ENCODE measurements around the gene SLC6A18. TPM values are rescaled to one million over a fixed set of nuclear protein-coding genes. Genes with fewer than 3 reads are reported as not detected.

SLC6A18 gene
- total and polyA plus RNA-seq, 2 of the 13 experiments (the other 11 are each of a cell fraction or from before 2014, with no cell fraction given) = not detected

GRCh38 chr5:1246711-1247431 is 21.7 kb downstream of the SLC6A18 start (continued):
- TF ChIP-seq ZSCAN25 (CRISPR knock-in tag; IDR thresholded peaks at IDR 0.05) (0 out of 2 replicates have a peak, but pooled peaks have one; percentile 42), PAX8 (CRISPR knock-in tag; IDR thresholded peaks at IDR 0.05; ENCODE audit: borderline replicate concordance) (no peak), ZNF207 (IDR thresholded peaks at IDR 0.05; ENCODE audit: borderline replicate concordance) (no peak), ZNF570 (CRISPR knock-in tag; IDR thresholded peaks at IDR 0.05; ENCODE audit: borderline replicate concordance) (no peak), CBX1 (IDR thresholded peaks at IDR 0.05; ENCODE audit: low read depth) (no peak), ZNF136 (CRISPR knock-in tag; IDR thresholded peaks at IDR 0.05; ENCODE audit: low read depth) (no peak), FOXJ3 (CRISPR knock-in tag; IDR thresholded peaks at IDR 0.05; ENCODE audit: borderline replicate concordance) (no peak), ZNF7 (CRISPR knock-in tag; IDR thresholded peaks at IDR 0.05) (no peak), ZBTB37 (CRISPR knock-in tag; IDR thresholded peaks at IDR 0.05) (no peak), ZNF574 (CRISPR knock-in tag; IDR thresholded peaks at IDR 0.05) (peak; percentile 81), ZNF747 (CRISPR knock-in tag; IDR thresholded peaks at IDR 0.05; ENCODE audit: borderline replicate concordance) (no peak), MED13 (CRISPR knock-in tag; IDR thresholded peaks at IDR 0.05) (peak; percentile 79; the same call in 1 of the 2 replicates), ETV5 (CRISPR knock-in tag; IDR thresholded peaks at IDR 0.05; ENCODE audit: borderline replicate concordance) (no peak), ZC3H13 (CRISPR knock-in tag; IDR thresholded peaks at IDR 0.05) (no peak), RXRB (CRISPR knock-in tag; IDR thresholded peaks at IDR 0.05; ENCODE audit: borderline replicate concordance) (0 out of 2 replicates have a peak, but pooled peaks have one; percentile 47)
- TF ChIP-seq, protein P1, sequence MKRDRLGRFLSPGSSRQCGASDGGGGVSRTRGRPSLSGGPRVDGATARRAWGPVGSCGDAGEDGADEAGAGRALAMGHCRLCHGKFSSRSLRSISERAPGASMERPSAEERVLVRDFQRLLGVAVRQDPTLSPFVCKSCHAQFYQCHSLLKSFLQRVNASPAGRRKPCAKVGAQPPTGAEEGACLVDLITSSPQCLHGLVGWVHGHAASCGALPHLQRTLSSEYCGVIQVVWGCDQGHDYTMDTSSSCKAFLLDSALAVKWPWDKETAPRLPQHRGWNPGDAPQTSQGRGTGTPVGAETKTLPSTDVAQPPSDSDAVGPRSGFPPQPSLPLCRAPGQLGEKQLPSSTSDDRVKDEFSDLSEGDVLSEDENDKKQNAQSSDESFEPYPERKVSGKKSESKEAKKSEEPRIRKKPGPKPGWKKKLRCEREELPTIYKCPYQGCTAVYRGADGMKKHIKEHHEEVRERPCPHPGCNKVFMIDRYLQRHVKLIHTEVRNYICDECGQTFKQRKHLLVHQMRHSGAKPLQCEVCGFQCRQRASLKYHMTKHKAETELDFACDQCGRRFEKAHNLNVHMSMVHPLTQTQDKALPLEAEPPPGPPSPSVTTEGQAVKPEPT (CRISPR knock-in tag; IDR thresholded peaks at IDR 0.05; ENCODE audit: low read depth) = peak; percentile 41; the same call in 1 of the 2 replicates
- TF ChIP-seq, protein P2, sequence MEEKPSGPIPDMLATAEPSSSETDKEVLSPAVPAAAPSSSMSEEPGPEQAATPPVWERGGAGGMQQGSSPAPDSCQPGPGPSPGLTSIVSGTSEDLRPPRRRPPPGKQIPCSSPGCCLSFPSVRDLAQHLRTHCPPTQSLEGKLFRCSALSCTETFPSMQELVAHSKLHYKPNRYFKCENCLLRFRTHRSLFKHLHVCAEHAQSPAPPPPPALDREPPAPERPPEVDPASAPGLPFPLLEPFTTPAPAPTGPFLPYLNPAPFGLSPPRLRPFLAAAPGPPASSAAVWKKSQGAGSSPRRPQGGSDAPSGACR (CRISPR knock-in tag; IDR thresholded peaks at IDR 0.05) = no peak
- TF ChIP-seq, protein P3, sequence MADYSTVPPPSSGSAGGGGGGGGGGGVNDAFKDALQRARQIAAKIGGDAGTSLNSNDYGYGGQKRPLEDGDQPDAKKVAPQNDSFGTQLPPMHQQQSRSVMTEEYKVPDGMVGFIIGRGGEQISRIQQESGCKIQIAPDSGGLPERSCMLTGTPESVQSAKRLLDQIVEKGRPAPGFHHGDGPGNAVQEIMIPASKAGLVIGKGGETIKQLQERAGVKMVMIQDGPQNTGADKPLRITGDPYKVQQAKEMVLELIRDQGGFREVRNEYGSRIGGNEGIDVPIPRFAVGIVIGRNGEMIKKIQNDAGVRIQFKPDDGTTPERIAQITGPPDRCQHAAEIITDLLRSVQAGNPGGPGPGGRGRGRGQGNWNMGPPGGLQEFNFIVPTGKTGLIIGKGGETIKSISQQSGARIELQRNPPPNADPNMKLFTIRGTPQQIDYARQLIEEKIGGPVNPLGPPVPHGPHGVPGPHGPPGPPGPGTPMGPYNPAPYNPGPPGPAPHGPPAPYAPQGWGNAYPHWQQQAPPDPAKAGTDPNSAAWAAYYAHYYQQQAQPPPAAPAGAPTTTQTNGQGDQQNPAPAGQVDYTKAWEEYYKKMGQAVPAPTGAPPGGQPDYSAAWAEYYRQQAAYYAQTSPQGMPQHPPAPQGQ (CRISPR knock-in tag; IDR thresholded peaks at IDR 0.05; ENCODE audit: borderline replicate concordance) = no peak
- TF ChIP-seq, protein P4, sequence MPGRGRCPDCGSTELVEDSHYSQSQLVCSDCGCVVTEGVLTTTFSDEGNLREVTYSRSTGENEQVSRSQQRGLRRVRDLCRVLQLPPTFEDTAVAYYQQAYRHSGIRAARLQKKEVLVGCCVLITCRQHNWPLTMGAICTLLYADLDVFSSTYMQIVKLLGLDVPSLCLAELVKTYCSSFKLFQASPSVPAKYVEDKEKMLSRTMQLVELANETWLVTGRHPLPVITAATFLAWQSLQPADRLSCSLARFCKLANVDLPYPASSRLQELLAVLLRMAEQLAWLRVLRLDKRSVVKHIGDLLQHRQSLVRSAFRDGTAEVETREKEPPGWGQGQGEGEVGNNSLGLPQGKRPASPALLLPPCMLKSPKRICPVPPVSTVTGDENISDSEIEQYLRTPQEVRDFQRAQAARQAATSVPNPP (CRISPR knock-in tag; IDR thresholded peaks at IDR 0.05) = no peak

Measured in HepG2 (cell line).